Right lobe of liver (tissue), 4 donors: ENCODE measurements around the gene ZNF441.

ENCODE experiments used
- POLR2A ChIP-seq: fragments of 450-650 bp; IDR thresholded peaks from one replicate; pipeline ENCODE4 v1.6.1; 2017; ENCODE audit warnings: antibody characterized with exemption, mild to moderate bottlenecking
- TF ChIP-seq, protein P1 (sequence below), 4 donors: fragments of 200-600 bp in 3 of 4; fragments of 450-650 bp in 1 of 4; IDR thresholded peaks; one replicate each; pipeline versions ENCODE4 v1.5.1 to v1.8.0; 2016 to 2022; ENCODE audit warnings: antibody characterized with exemption in 4 of 4, mild to moderate bottlenecking in 2 of 4
- donor health status: DM: no; HTN: no; CAD: no.
- donor health status: DM: no; HTN: no; CAD: no.
- donor health status: DM: no; HTN: yes; CAD: no.

DNA sequence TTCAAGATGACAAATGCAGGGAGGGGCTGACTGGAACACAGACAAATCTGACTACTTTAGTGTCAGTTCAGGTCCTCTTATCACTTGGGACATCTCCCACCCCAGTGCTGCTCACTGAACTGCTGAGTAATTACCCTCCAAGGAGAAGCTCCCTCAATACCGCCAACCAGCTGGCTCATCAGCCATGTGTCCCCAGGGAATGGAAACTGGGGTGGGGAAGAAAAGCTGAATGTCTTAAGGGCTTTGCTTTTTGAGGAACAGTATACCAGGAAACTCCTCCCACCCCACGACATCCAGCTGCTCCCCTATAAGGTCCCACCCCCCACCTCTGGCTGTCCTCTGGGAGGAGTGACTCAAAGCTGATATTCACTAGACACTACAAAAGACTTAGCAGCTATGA lies 30.1 kb upstream of the ZNF441 start:
- TF ChIP-seq, protein P1, sequence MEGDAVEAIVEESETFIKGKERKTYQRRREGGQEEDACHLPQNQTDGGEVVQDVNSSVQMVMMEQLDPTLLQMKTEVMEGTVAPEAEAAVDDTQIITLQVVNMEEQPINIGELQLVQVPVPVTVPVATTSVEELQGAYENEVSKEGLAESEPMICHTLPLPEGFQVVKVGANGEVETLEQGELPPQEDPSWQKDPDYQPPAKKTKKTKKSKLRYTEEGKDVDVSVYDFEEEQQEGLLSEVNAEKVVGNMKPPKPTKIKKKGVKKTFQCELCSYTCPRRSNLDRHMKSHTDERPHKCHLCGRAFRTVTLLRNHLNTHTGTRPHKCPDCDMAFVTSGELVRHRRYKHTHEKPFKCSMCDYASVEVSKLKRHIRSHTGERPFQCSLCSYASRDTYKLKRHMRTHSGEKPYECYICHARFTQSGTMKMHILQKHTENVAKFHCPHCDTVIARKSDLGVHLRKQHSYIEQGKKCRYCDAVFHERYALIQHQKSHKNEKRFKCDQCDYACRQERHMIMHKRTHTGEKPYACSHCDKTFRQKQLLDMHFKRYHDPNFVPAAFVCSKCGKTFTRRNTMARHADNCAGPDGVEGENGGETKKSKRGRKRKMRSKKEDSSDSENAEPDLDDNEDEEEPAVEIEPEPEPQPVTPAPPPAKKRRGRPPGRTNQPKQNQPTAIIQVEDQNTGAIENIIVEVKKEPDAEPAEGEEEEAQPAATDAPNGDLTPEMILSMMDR (IDR thresholded peaks at IDR 0.05): no peak
- no peak for TF ChIP-seq POLR2A
